HepG2 (cell line): ENCODE measurements around the gene FAM174C. TPM values are rescaled to one million over a fixed set of nuclear protein-coding genes. Genes with fewer than 3 reads are reported as not detected.
A peak's percentile ranks its signal among the peaks of the same experiment; 100 is the strongest.

ENCODE experiments used
- CREM ChIP-seq, 2 experiments: sonication (generic) in 1 of 2; formaldehyde crosslinking in 1 of 2; IDR thresholded peaks; 2 replicates each; pipeline versions ENCODE4 v1.4.0 to v1.6.1; 2016 to 2020; ENCODE audit warnings: antibody characterized with exemption in 1 of 2, mild to moderate bottlenecking in 1 of 2, missing genetic modification reagents in 1 of 2
- HDAC2 ChIP-seq: sonication (generic); formaldehyde crosslinking; IDR thresholded peaks from 2 replicates; pipeline ENCODE4 v1.4.0; 2020; ENCODE audit warnings: missing genetic modification reagents
- JUNB ChIP-seq: sonication (generic); formaldehyde crosslinking; IDR thresholded peaks from 2 replicates; pipeline ENCODE4 v1.8.0; 2022; ENCODE audit warnings: missing genetic modification reagents, mild to moderate bottlenecking, borderline replicate concordance
- MAZ ChIP-seq, 2 experiments: sonication (generic) in 1 of 2; formaldehyde crosslinking in 1 of 2; IDR thresholded peaks; 2 replicates each; pipeline versions ENCODE4 v1.5.0 to v1.6.1; 2012 to 2020; ENCODE audit warnings: low read depth in 2 of 2, mild to moderate bottlenecking in 2 of 2, borderline replicate concordance in 1 of 2, improper control_type of control experiment in 1 of 2, low read length in 1 of 2, missing genetic modification reagents in 1 of 2, moderate library complexity in 1 of 2
- MED1 ChIP-seq: sonication (generic); formaldehyde crosslinking; IDR thresholded peaks from 2 replicates; pipeline ENCODE4 v1.4.0; 2020; ENCODE audit warnings: missing genetic modification reagents
- MIER2 ChIP-seq: IDR thresholded peaks from 2 replicates; pipeline ENCODE4 v1.6.1; 2016; ENCODE audit warnings: missing biosample characterization, missing genetic modification reagents
- SALL2 ChIP-seq: sonication (generic); formaldehyde crosslinking; IDR thresholded peaks from 2 replicates; pipeline ENCODE4 v1.8.1; 2023; ENCODE audit warnings: mild to moderate bottlenecking, missing genetic modification reagents, inconsistent platforms
- TARDBP ChIP-seq: sonication (generic); formaldehyde crosslinking; IDR thresholded peaks from 2 replicates; pipeline ENCODE4 v1.8.0; 2022; ENCODE audit warnings: mild to moderate bottlenecking, missing genetic modification reagents
- ZFYVE20 ChIP-seq: sonication (generic); formaldehyde crosslinking; IDR thresholded peaks from 2 replicates; pipeline ENCODE4 v1.8.0; 2023; ENCODE audit warnings: low read depth, mild to moderate bottlenecking, moderate library complexity, missing genetic modification reagents, borderline replicate concordance
- ZNF121 ChIP-seq: sonication (generic); formaldehyde crosslinking; IDR thresholded peaks from 2 replicates; pipeline ENCODE4 v1.5.0; 2020; ENCODE audit warnings: mild to moderate bottlenecking, missing genetic modification reagents
- ZNF670 ChIP-seq: sonication (generic); formaldehyde crosslinking; IDR thresholded peaks from 2 replicates; pipeline ENCODE4 v1.8.0; 2022; ENCODE audit warnings: mild to moderate bottlenecking, missing genetic modification reagents, borderline replicate concordance
- ZNF720 ChIP-seq: sonication (generic); formaldehyde crosslinking; IDR thresholded peaks from 2 replicates; pipeline ENCODE4 v1.4.0; 2020; ENCODE audit warnings: missing genetic modification reagents
- ZNF781 ChIP-seq: sonication (generic); formaldehyde crosslinking; IDR thresholded peaks from 2 replicates; pipeline ENCODE4 v1.5.1; 2020; ENCODE audit warnings: borderline replicate concordance, mild to moderate bottlenecking, missing genetic modification reagents; ENCODE audit errors: not compliant biosample characterization
- ZNF788 ChIP-seq: sonication (generic); formaldehyde crosslinking; IDR thresholded peaks from 2 replicates; pipeline ENCODE4 v1.5.0; 2020; ENCODE audit warnings: mild to moderate bottlenecking, missing genetic modification reagents, borderline replicate concordance
- polyA plus RNA-seq, 8 experiments: library from polyadenylated mRNA; depleted of rRNA in 3 of 8; stranded (reverse) in 7 of 8; unstranded in 1 of 8; fragments of >200 nt; fragmentation: Illumina TruSeq in 4 of 8; extraction: Trizol in 4 of 8; gene quantifications; 2 replicates each; pipeline versions ENCODE4 v1.2.1 to v1.2.3, GENCODE V29; 2011 to 2016; ENCODE audit warnings: low read depth in 4 of 8, missing spikeins in 1 of 8, mixed read lengths in 1 of 8; ENCODE audit not compliant: insufficient read depth in 1 of 8
- total RNA-seq, 5 experiments: library from RNA; depleted of rRNA; stranded (reverse); fragments of >200 nt; fragmentation: Illumina TruSeq; extraction: Trizol; gene quantifications; 2 replicates each; pipeline ENCODE4 v1.2.3, GENCODE V29; 2016; ENCODE audit warnings: low read depth in 1 of 5
- TF ChIP-seq, protein P1 (sequence below): sonication (generic); formaldehyde crosslinking; IDR thresholded peaks from 2 replicates; pipeline ENCODE4 v1.5.1; 2020; ENCODE audit warnings: missing genetic modification reagents, mild to moderate bottlenecking, borderline replicate concordance
- TF ChIP-seq, protein P2 (sequence below): IDR thresholded peaks from 2 replicates; pipeline ENCODE4 v1.6.1; 2012; ENCODE audit warnings: inconsistent platforms
- TF ChIP-seq, protein P3 (sequence below): sonication (generic); formaldehyde crosslinking; IDR thresholded peaks from 2 replicates; pipeline ENCODE4 v1.4.0; 2020; ENCODE audit warnings: low read depth, missing genetic modification reagents
- TF ChIP-seq, protein P4 (sequence below): IDR thresholded peaks from 2 replicates; pipeline ENCODE4 v1.6.1; 2016
- TF ChIP-seq, protein P5 (sequence below): IDR thresholded peaks from 2 replicates; pipeline ENCODE4 v1.6.1; 2012; ENCODE audit warnings: low read depth, low read length, improper control_type of control experiment

FAM174C gene
- total and polyA plus RNA-seq, 2 of the 13 experiments (the other 11 are each of a cell fraction or from before 2014, with no cell fraction given) = 19.5 to 31.3 TPM

GRCh38 chr19:1264801-1265614, 10.3 kb upstream of the FAM174C start (continued):
- TF ChIP-seq, protein P1, sequence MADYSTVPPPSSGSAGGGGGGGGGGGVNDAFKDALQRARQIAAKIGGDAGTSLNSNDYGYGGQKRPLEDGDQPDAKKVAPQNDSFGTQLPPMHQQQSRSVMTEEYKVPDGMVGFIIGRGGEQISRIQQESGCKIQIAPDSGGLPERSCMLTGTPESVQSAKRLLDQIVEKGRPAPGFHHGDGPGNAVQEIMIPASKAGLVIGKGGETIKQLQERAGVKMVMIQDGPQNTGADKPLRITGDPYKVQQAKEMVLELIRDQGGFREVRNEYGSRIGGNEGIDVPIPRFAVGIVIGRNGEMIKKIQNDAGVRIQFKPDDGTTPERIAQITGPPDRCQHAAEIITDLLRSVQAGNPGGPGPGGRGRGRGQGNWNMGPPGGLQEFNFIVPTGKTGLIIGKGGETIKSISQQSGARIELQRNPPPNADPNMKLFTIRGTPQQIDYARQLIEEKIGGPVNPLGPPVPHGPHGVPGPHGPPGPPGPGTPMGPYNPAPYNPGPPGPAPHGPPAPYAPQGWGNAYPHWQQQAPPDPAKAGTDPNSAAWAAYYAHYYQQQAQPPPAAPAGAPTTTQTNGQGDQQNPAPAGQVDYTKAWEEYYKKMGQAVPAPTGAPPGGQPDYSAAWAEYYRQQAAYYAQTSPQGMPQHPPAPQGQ (CRISPR knock-in tag) = peak; percentile 59; the same call in 1 of the 2 replicates
- TF ChIP-seq, protein P2, sequence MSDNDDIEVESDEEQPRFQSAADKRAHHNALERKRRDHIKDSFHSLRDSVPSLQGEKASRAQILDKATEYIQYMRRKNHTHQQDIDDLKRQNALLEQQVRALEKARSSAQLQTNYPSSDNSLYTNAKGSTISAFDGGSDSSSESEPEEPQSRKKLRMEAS = peak; percentile 74
- TF ChIP-seq, protein P3, sequence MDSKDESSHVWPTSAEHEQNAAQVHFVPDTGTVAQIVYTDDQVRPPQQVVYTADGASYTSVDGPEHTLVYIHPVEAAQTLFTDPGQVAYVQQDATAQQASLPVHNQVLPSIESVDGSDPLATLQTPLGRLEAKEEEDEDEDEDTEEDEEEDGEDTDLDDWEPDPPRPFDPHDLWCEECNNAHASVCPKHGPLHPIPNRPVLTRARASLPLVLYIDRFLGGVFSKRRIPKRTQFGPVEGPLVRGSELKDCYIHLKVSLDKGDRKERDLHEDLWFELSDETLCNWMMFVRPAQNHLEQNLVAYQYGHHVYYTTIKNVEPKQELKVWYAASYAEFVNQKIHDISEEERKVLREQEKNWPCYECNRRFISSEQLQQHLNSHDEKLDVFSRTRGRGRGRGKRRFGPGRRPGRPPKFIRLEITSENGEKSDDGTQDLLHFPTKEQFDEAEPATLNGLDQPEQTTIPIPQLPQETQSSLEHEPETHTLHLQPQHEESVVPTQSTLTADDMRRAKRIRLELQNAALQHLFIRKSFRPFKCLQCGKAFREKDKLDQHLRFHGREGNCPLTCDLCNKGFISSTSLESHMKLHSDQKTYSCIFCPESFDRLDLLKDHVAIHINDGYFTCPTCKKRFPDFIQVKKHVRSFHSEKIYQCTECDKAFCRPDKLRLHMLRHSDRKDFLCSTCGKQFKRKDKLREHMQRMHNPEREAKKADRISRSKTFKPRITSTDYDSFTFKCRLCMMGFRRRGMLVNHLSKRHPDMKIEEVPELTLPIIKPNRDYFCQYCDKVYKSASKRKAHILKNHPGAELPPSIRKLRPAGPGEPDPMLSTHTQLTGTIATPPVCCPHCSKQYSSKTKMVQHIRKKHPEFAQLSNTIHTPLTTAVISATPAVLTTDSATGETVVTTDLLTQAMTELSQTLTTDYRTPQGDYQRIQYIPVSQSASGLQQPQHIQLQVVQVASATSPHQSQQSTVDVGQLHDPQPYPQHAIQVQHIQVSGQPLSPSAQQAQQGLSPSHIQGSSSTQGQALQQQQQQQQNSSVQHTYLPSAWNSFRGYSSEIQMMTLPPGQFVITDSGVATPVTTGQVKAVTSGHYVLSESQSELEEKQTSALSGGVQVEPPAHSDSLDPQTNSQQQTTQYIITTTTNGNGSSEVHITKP (CRISPR knock-in tag) = 0 out of 2 replicates have a peak, but pooled peaks have one; percentile 46
- TF ChIP-seq MED1 (CRISPR knock-in tag) = peak; percentile 77
- no peak; the same call in 1 of the 2 replicates for TF ChIP-seq ZNF788 (CRISPR knock-in tag)
- peak; percentile 70 for TF ChIP-seq CREM (IDR thresholded peaks at IDR 0.05)
- no peak for TF ChIP-seq CREM (CRISPR knock-in tag; IDR thresholded peaks at IDR 0.05)
- no peak for TF ChIP-seq MIER2 (CRISPR knock-in tag)
- no peak; the same call in 1 of the 2 replicates for TF ChIP-seq SALL2
- TF ChIP-seq, protein P4, sequence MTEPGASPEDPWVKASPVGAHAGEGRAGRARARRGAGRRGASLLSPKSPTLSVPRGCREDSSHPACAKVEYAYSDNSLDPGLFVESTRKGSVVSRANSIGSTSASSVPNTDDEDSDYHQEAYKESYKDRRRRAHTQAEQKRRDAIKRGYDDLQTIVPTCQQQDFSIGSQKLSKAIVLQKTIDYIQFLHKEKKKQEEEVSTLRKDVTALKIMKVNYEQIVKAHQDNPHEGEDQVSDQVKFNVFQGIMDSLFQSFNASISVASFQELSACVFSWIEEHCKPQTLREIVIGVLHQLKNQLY (CRISPR knock-in tag) = 0 out of 2 replicates have a peak, but pooled peaks have one; percentile 56
- TF ChIP-seq HDAC2 (CRISPR knock-in tag) = peak; percentile 74; the same call in 1 of the 2 replicates
- TF ChIP-seq ZFYVE20 = 0 out of 2 replicates have a peak, but pooled peaks have one; percentile 19
- peak; percentile 54; the same call in 1 of the 2 replicates for TF ChIP-seq ZNF720 (CRISPR knock-in tag)
- TF ChIP-seq ZNF781 (CRISPR knock-in tag) = no peak
- peak; percentile 76 for TF ChIP-seq TARDBP (CRISPR knock-in tag)
- TF ChIP-seq, protein P5, sequence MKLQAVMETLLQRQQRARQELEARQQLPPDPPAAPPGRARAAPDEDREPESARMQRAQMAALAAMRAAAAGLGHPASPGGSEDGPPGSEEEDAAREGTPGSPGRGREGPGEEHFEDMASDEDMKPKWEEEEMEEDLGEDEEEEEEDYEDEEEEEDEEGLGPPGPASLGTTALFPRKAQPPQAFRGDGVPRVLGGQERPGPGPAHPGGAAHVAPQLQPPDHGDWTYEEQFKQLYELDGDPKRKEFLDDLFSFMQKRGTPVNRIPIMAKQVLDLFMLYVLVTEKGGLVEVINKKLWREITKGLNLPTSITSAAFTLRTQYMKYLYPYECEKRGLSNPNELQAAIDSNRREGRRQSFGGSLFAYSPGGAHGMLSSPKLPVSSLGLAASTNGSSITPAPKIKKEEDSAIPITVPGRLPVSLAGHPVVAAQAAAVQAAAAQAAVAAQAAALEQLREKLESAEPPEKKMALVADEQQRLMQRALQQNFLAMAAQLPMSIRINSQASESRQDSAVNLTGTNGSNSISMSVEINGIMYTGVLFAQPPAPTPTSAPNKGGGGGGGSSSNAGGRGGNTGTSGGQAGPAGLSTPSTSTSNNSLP = no peak
- no peak for TF ChIP-seq ZNF670 (CRISPR knock-in tag)
- peak; percentile 83 for TF ChIP-seq MAZ (IDR thresholded peaks at IDR 0.05; ENCODE audit: borderline replicate concordance, low read depth, low read length)
- peak; percentile 61; the same call in 1 of the 2 replicates for TF ChIP-seq MAZ (CRISPR knock-in tag; IDR thresholded peaks at IDR 0.05; ENCODE audit: low read depth)
- peak; percentile 100 for TF ChIP-seq JUNB (CRISPR knock-in tag)
- TF ChIP-seq ZNF121 = peak; percentile 73
